Testis (tissue), 2 donors: ENCODE results near the gene SLC39A5.

ENCODE experiments used
- POLR2A ChIP-seq: fragments of 450-650 bp; IDR thresholded peaks from one replicate; pipeline ENCODE4 v1.6.1; 2017; ENCODE audit warnings: antibody characterized with exemption, mild to moderate bottlenecking, moderate library complexity
- TF ChIP-seq, protein P1 (sequence below), 3 experiments: fragments of 450-650 bp in 2 of 3; fragments of 200-600 bp in 1 of 3; sonication (generic) in 1 of 3; IDR thresholded peaks; one replicate each; pipeline ENCODE4 v1.5.1; 2016 to 2019; ENCODE audit warnings: antibody characterized with exemption in 3 of 3, mild to moderate bottlenecking in 2 of 3, moderate library complexity in 1 of 3

- TF ChIP-seq, protein P1, sequence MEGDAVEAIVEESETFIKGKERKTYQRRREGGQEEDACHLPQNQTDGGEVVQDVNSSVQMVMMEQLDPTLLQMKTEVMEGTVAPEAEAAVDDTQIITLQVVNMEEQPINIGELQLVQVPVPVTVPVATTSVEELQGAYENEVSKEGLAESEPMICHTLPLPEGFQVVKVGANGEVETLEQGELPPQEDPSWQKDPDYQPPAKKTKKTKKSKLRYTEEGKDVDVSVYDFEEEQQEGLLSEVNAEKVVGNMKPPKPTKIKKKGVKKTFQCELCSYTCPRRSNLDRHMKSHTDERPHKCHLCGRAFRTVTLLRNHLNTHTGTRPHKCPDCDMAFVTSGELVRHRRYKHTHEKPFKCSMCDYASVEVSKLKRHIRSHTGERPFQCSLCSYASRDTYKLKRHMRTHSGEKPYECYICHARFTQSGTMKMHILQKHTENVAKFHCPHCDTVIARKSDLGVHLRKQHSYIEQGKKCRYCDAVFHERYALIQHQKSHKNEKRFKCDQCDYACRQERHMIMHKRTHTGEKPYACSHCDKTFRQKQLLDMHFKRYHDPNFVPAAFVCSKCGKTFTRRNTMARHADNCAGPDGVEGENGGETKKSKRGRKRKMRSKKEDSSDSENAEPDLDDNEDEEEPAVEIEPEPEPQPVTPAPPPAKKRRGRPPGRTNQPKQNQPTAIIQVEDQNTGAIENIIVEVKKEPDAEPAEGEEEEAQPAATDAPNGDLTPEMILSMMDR (IDR thresholded peaks at IDR 0.05), result no peak
- TF ChIP-seq POLR2A, result no peak
These were observed 27.5 kb upstream of the SLC39A5 start for GRCh38 chr12:56202366-56202765.
